SK-N-SH treated with all-trans-retinoic acid at 6 μM for 48 hours (cell line): ENCODE data around the gene B2M.

Source experiments
- ATAC-seq: fragments of 200-7000 bp; cut with Tn5 transposase; 3 replicates; pipeline ENCODE4 v1.9.1; 2020; ENCODE audit warnings: mild to moderate bottlenecking, moderate library complexity
- ARNTL ChIP-seq: fragments of 450-650 bp; formaldehyde crosslinking; IDR thresholded peaks from 2 replicates; pipeline ENCODE4 v1.5.0; 2020; ENCODE audit warnings: low read depth, mild to moderate bottlenecking, moderate library complexity, borderline replicate concordance
- BACH2 ChIP-seq: fragments of 250-450 bp; sonication (Bioruptor Pico); IDR thresholded peaks from 2 replicates; pipeline ENCODE4 v1.9.0; 2021; ENCODE audit warnings: mild to moderate bottlenecking, borderline replicate concordance
- CSDC2 ChIP-seq: fragments of 250-450 bp; sonication (Bioruptor Pico); IDR thresholded peaks from 2 replicates; pipeline ENCODE4 v1.5.0; 2020; ENCODE audit warnings: mild to moderate bottlenecking, moderate library complexity
- ESRRG ChIP-seq: fragments of 250-450 bp; sonication (Bioruptor Pico); IDR thresholded peaks from 2 replicates; pipeline ENCODE4 v1.6.1; 2021; ENCODE audit warnings: mild to moderate bottlenecking
- GLIS3 ChIP-seq: fragments of 250-450 bp; sonication (Bioruptor Pico); IDR thresholded peaks from 2 replicates; pipeline ENCODE4 v1.5.0; 2020; ENCODE audit warnings: mild to moderate bottlenecking, moderate library complexity
- ISL1 ChIP-seq: fragments of 250-450 bp; sonication (Bioruptor Pico); IDR thresholded peaks from 2 replicates; pipeline ENCODE4 v2.1.2; 2022; ENCODE audit warnings: mild to moderate bottlenecking, moderate library complexity
- OSR1 ChIP-seq: fragments of 250-450 bp; sonication (Bioruptor Pico); IDR thresholded peaks from 2 replicates; pipeline ENCODE4 v1.8.0; 2022; ENCODE audit warnings: moderate library complexity, mild to moderate bottlenecking, inconsistent platforms
- PATZ1 ChIP-seq: fragments of 250-450 bp; sonication (Bioruptor Pico); IDR thresholded peaks from 2 replicates; pipeline ENCODE4 v1.8.0; 2020; ENCODE audit warnings: mild to moderate bottlenecking, moderate library complexity, borderline replicate concordance
- RARB ChIP-seq: fragments of 250-450 bp; sonication (Bioruptor Pico); IDR thresholded peaks from 2 replicates; pipeline ENCODE4 v1.8.0; 2021; ENCODE audit warnings: mild to moderate bottlenecking, moderate library complexity
- SNAI2 ChIP-seq: fragments of 250-450 bp; sonication (Bioruptor Pico); IDR thresholded peaks from 2 replicates; pipeline ENCODE4 v1.5.0; 2020; ENCODE audit warnings: mild to moderate bottlenecking, moderate library complexity
- TCF4 ChIP-seq: fragments of 250-450 bp; sonication (Bioruptor Pico); IDR thresholded peaks from 2 replicates; pipeline ENCODE4 v1.8.0; 2021; ENCODE audit warnings: mild to moderate bottlenecking, moderate library complexity, borderline replicate concordance
- TOX ChIP-seq: fragments of 250-450 bp; sonication (Bioruptor Pico); IDR thresholded peaks from 2 replicates; pipeline ENCODE4 v1.8.0; 2021; ENCODE audit warnings: mild to moderate bottlenecking, moderate library complexity, borderline replicate concordance
- ZC3H10 ChIP-seq: fragments of 250-450 bp; sonication (Bioruptor Pico); IDR thresholded peaks from 2 replicates; pipeline ENCODE4 v1.5.1; 2021; ENCODE audit warnings: mild to moderate bottlenecking, moderate library complexity
- ZFP3 ChIP-seq: fragments of 250-450 bp; sonication (Bioruptor Pico); IDR thresholded peaks from 2 replicates; pipeline ENCODE4 v1.5.0; 2020; ENCODE audit warnings: mild to moderate bottlenecking, moderate library complexity
- ZFP30 ChIP-seq: fragments of 450-650 bp; formaldehyde crosslinking; IDR thresholded peaks from 2 replicates; pipeline ENCODE4 v1.5.0; 2022; ENCODE audit warnings: mild to moderate bottlenecking, moderate library complexity
- ZNF565 ChIP-seq: fragments of 450-650 bp; formaldehyde crosslinking; conservative IDR thresholded peaks from 2 replicates; pipeline ENCODE4 v1.5.0; 2020; ENCODE audit warnings: low read depth, mild to moderate bottlenecking, moderate library complexity
- ZNF70 ChIP-seq: fragments of 450-650 bp; formaldehyde crosslinking; IDR thresholded peaks from 2 replicates; pipeline ENCODE4 v1.5.0; 2020; ENCODE audit warnings: mild to moderate bottlenecking, moderate library complexity
- ZNF8 ChIP-seq: fragments of 450-650 bp; formaldehyde crosslinking; IDR thresholded peaks from 2 replicates; pipeline ENCODE4 v1.5.0; 2020; ENCODE audit warnings: mild to moderate bottlenecking, moderate library complexity
- TF ChIP-seq, protein P1 (sequence below): fragments of 250-450 bp; sonication (Bioruptor Pico); IDR thresholded peaks from 2 replicates; pipeline ENCODE4 v1.5.1; 2020; ENCODE audit warnings: low read depth, mild to moderate bottlenecking, moderate library complexity
- TF ChIP-seq, protein P2 (sequence below): fragments of 250-450 bp; sonication (Bioruptor Pico); IDR thresholded peaks from 2 replicates; pipeline ENCODE4 v1.8.0; 2021; ENCODE audit warnings: low read depth, mild to moderate bottlenecking, moderate library complexity, borderline replicate concordance
- TF ChIP-seq, protein P3 (sequence below): fragments of 250-450 bp; sonication (Bioruptor Pico); IDR thresholded peaks from 2 replicates; pipeline ENCODE4 v1.5.0; 2020; ENCODE audit warnings: mild to moderate bottlenecking, moderate library complexity
- TF ChIP-seq, protein P4 (sequence below): fragments of 250-450 bp; sonication (Bioruptor Pico); IDR thresholded peaks from 2 replicates; pipeline ENCODE4 v1.5.1; 2021; ENCODE audit warnings: mild to moderate bottlenecking, moderate library complexity

B2M gene

GRCh38 chr15:44666210-44667038, 44.9 kb upstream of the B2M start:
- TF ChIP-seq PATZ1 (CRISPR knock-in tag) (no peak), ARNTL (CRISPR knock-in tag) (no peak), TCF4 (CRISPR knock-in tag) (no peak), SNAI2 (CRISPR knock-in tag) (no peak), ZNF565 (CRISPR knock-in tag) (no peak), ZFP30 (no peak)
- TF ChIP-seq, protein P1, sequence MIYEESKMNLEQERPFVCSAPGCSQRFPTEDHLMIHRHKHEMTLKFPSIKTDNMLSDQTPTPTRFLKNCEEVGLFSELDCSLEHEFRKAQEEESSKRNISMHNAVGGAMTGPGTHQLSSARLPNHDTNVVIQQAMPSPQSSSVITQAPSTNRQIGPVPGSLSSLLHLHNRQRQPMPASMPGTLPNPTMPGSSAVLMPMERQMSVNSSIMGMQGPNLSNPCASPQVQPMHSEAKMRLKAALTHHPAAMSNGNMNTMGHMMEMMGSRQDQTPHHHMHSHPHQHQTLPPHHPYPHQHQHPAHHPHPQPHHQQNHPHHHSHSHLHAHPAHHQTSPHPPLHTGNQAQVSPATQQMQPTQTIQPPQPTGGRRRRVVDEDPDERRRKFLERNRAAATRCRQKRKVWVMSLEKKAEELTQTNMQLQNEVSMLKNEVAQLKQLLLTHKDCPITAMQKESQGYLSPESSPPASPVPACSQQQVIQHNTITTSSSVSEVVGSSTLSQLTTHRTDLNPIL: no peak
- ATAC-seq: no peak

DNA sequence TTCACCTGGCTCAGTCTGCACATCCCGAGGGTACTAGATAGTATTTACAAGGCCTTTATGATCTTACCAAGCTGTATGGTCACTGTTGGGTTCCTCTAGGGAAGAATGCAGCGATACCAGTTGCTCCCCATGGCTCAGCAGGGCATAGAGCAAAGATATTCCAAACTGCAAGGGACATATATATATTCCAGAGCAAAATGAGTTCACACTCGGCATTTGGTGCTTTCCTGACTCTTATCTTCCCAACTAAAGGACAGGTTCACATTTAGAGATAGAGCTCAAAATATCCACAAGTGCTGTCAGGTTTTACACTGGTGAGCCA, 44.3 kb upstream of the B2M start:
- no peak for TF ChIP-seq ARNTL (CRISPR knock-in tag)
- no peak for TF ChIP-seq ESRRG (CRISPR knock-in tag)
- no peak for TF ChIP-seq TCF4 (CRISPR knock-in tag)
- TF ChIP-seq OSR1 (CRISPR knock-in tag): no peak
- TF ChIP-seq, protein P1: no peak
- TF ChIP-seq ZNF70 (CRISPR knock-in tag): no peak
- no peak for TF ChIP-seq GLIS3 (CRISPR knock-in tag)
- TF ChIP-seq ZFP3: no peak
- TF ChIP-seq SNAI2 (CRISPR knock-in tag): no peak
- no peak for TF ChIP-seq CSDC2 (CRISPR knock-in tag)
- no peak for TF ChIP-seq ZNF8 (CRISPR knock-in tag)
- TF ChIP-seq, protein P2, sequence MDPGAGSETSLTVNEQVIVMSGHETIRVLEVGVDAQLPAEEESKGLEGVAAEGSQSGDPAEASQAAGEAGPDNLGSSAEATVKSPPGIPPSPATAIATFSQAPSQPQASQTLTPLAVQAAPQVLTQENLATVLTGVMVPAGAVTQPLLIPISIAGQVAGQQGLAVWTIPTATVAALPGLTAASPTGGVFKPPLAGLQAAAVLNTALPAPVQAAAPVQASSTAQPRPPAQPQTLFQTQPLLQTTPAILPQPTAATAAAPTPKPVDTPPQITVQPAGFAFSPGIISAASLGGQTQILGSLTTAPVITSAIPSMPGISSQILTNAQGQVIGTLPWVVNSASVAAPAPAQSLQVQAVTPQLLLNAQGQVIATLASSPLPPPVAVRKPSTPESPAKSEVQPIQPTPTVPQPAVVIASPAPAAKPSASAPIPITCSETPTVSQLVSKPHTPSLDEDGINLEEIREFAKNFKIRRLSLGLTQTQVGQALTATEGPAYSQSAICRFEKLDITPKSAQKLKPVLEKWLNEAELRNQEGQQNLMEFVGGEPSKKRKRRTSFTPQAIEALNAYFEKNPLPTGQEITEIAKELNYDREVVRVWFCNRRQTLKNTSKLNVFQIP: no peak
- no peak for TF ChIP-seq ISL1 (CRISPR knock-in tag)
- TF ChIP-seq TOX (CRISPR knock-in tag): no peak
- TF ChIP-seq, protein P3, sequence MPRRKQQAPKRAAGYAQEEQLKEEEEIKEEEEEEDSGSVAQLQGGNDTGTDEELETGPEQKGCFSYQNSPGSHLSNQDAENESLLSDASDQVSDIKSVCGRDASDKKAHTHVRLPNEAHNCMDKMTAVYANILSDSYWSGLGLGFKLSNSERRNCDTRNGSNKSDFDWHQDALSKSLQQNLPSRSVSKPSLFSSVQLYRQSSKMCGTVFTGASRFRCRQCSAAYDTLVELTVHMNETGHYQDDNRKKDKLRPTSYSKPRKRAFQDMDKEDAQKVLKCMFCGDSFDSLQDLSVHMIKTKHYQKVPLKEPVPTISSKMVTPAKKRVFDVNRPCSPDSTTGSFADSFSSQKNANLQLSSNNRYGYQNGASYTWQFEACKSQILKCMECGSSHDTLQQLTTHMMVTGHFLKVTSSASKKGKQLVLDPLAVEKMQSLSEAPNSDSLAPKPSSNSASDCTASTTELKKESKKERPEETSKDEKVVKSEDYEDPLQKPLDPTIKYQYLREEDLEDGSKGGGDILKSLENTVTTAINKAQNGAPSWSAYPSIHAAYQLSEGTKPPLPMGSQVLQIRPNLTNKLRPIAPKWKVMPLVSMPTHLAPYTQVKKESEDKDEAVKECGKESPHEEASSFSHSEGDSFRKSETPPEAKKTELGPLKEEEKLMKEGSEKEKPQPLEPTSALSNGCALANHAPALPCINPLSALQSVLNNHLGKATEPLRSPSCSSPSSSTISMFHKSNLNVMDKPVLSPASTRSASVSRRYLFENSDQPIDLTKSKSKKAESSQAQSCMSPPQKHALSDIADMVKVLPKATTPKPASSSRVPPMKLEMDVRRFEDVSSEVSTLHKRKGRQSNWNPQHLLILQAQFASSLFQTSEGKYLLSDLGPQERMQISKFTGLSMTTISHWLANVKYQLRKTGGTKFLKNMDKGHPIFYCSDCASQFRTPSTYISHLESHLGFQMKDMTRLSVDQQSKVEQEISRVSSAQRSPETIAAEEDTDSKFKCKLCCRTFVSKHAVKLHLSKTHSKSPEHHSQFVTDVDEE (CRISPR knock-in tag): no peak
- TF ChIP-seq ZFP30: no peak
- TF ChIP-seq RARB (CRISPR knock-in tag): no peak
- TF ChIP-seq ZC3H10 (CRISPR knock-in tag): no peak
- no peak for TF ChIP-seq BACH2 (CRISPR knock-in tag)
- no peak for ATAC-seq

DNA sequence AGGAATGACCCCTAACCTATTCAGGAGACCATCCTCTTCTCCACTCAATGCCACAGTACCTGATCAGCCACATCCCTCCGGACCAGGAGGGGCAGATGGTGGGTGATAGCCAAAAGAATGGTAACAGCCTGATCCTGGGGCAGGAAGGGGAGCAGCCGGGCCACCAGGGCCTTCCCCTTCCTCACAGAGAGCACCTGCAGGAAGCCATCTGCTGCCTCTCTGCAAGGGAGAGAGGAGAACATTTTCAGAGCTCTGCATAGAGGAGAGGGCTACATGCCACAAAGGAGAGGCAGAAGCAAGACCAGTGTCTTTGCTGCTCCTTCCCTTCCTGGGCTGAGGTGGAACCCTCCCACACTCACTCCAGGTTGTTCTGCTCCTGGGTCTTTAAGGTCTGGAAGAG, 42.4 kb upstream of the B2M start:
- TF ChIP-seq ZFP30 (no peak), ARNTL (CRISPR knock-in tag) (no peak), CSDC2 (CRISPR knock-in tag) (no peak), ZC3H10 (CRISPR knock-in tag) (no peak), ZFP3 (no peak), TCF4 (CRISPR knock-in tag) (no peak), ZNF565 (CRISPR knock-in tag) (no peak), GLIS3 (CRISPR knock-in tag) (no peak), ISL1 (CRISPR knock-in tag) (no peak), ZNF70 (CRISPR knock-in tag) (no peak), ESRRG (CRISPR knock-in tag) (no peak), BACH2 (CRISPR knock-in tag) (no peak)
- TF ChIP-seq, protein P1: no peak
- TF ChIP-seq, protein P4, sequence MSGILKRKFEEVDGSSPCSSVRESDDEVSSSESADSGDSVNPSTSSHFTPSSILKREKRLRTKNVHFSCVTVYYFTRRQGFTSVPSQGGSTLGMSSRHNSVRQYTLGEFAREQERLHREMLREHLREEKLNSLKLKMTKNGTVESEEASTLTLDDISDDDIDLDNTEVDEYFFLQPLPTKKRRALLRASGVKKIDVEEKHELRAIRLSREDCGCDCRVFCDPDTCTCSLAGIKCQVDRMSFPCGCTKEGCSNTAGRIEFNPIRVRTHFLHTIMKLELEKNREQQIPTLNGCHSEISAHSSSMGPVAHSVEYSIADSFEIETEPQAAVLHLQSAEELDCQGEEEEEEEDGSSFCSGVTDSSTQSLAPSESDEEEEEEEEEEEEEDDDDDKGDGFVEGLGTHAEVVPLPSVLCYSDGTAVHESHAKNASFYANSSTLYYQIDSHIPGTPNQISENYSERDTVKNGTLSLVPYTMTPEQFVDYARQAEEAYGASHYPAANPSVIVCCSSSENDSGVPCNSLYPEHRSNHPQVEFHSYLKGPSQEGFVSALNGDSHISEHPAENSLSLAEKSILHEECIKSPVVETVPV: no peak
- no peak for ATAC-seq
